Keratinocyte (primary cell): ENCODE results near the gene WDFY1.

Experiments
- EZH2 ChIP-seq: IDR thresholded peaks from one replicate; pipeline ENCODE4 v1.6.1; 2012; ENCODE audit warnings: inconsistent platforms, mild to moderate bottlenecking, low read length, moderate library complexity
- TF ChIP-seq, protein P1 (sequence below), 3 experiments: IDR thresholded peaks in 1 of 3; conservative IDR thresholded peaks in 1 of 3; optimal IDR thresholded peaks in 1 of 3; 2 replicates in 2 of 3; 3 replicates in 1 of 3; pipeline versions ENCODE3 to v1.5.1; 2011; ENCODE audit warnings: low read length in 3 of 3, mild to moderate bottlenecking in 3 of 3, moderate library complexity in 2 of 3, control low read depth in 1 of 3, inconsistent platforms in 1 of 3; ENCODE audit not compliant: insufficient read depth in 2 of 3; ENCODE audit errors: extremely low read depth in 1 of 3

DNA sequence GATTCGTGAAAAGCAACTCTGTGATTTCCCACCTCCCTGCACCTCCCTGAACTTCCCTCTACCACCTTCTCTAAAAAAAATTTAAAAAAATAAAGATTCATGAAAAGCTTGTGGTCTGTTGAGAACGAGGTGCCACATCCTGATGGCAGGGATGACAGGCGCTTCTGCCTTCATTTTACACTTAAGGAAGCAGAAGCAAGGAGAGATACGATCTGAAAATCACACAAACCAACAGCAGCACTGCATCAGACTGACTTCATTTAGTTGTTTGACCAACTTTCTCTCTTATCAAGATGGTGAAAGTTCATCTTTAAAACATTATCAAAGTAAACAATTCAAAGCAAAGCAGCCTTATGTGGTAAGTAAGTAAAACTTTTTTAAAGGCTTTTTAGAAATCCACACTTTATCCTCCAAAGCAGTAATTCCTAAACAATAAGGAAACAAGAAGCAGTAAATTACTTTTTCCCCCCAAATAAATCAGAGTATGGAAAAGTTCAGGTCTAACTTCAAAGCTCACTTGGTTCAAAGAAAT is 15.5 kb downstream of the WDFY1 start:
- TF ChIP-seq, protein P1, sequence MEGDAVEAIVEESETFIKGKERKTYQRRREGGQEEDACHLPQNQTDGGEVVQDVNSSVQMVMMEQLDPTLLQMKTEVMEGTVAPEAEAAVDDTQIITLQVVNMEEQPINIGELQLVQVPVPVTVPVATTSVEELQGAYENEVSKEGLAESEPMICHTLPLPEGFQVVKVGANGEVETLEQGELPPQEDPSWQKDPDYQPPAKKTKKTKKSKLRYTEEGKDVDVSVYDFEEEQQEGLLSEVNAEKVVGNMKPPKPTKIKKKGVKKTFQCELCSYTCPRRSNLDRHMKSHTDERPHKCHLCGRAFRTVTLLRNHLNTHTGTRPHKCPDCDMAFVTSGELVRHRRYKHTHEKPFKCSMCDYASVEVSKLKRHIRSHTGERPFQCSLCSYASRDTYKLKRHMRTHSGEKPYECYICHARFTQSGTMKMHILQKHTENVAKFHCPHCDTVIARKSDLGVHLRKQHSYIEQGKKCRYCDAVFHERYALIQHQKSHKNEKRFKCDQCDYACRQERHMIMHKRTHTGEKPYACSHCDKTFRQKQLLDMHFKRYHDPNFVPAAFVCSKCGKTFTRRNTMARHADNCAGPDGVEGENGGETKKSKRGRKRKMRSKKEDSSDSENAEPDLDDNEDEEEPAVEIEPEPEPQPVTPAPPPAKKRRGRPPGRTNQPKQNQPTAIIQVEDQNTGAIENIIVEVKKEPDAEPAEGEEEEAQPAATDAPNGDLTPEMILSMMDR (optimal IDR thresholded peaks at IDR 0.05 in 1 of 3, IDR thresholded peaks at IDR 0.05 in 1 of 3, conservative IDR thresholded peaks at IDR 0.05 in 1 of 3; ENCODE audit: extremely low read depth in 1 of 3, insufficient read depth in 2 of 3, low read length in 3 of 3) = no peak
- TF ChIP-seq EZH2 = no peak
